ENCODE results near the gene CBR1.
A peak's percentile ranks its signal among the peaks of the same experiment; 100 is the strongest.
"Not testable (repeated sequence)": the region's sequence is repeated elsewhere in the genome, so short reads cannot be mapped to it uniquely, and the experiment has no call there.

CBR1 gene

DNA sequence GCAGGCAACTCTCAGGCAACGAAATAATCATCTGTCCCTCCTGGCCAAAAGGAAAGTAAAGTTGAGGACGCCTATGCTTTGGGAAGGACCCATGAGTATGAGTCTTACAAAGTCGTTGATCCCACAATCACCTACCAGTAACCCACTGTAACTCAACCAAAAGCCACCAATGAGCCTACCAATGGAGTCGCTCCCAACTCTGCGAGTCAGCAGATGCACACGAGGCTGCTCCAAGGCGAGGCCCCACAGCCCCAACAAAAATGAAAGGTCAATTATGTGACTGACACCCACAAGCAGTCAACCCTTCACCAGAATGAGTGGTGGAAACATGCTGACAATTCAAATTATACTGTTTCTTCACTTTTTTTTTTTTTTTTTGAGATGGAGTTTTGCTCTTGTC is 21.5 kb upstream of the CBR1 start:
- DNase-seq (ENCODE audit: low read depth): no peak

DNA sequence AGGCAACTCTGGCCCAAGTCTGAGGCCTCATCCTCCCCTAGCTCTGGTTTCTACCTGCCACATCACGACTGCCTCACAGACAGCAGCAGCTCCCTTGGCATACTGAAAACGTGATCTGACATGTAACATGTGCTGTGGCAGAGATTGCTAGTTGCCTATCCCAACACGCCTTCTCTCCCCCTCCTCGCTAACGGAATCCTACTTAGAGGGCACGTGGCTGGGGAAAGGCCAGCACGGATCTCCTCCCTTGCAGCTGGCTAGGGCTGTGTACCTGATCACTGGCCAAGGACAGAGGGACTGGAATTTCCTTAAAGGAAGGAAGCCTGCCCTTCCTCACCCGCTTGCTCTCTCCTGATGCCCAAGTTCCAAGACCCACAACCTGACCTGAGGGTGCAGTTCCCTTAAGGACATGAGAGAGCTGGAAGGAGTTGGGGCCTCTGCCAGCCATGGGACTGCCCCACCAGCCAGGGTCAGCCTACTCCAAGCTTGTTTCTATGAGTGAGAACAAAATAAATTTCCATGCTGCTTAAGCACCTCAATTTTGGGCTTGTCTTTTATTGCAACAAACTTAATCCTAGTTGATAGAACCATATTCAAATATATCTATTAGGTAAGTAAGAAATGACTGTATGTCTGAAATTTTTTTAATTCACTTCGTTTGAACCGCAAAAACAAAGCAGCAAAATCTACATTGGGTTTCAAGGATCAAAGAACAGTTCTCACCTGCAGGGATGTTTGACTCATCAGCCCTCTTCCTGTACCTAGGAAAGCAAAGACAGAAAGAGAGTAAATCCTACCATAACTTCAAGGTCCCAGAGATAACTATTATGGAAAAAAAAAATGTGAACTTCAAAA is 16.7 kb upstream of the CBR1 start:
- no peak for DNase-seq (ENCODE audit: low read depth)

DNA sequence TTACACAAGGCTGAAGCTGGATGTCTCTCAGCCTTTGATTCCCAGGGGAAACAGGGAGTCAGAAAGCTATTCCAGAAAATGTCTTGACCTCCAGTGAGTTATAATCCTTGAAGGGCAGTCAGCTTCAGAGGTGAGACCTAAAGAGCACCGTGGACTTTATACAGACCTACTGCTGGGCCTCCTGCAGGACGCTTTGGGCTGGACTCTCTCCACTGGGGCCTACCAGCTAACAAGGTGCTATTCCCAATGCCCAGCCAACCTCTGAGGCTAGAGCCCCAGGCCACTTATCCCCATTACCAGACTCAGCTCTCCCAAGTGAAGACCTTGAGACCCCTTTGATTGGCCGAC is 16.1 kb upstream of the CBR1 start:
- no peak for DNase-seq (ENCODE audit: low read depth)

DNA sequence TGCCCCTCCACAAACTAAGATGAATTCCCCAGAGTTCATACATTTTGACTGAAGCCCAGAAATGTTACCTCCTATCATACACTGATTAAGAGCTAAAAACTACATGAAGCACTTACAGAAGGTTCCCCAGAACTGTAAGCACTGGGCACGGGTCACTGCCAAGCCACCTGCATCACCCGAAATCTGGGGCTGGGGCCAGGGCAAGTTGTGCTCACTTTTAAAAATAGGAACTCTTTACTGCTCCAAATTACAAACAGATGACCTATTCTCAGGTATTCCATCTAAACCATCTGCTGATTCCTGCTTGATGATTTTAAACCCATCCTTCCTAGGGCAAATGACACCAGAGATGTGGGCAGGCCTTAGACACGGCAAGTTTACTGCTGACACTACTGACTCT is 14.3 kb upstream of the CBR1 start:
- DNase-seq (ENCODE audit: low read depth): no peak

DNA sequence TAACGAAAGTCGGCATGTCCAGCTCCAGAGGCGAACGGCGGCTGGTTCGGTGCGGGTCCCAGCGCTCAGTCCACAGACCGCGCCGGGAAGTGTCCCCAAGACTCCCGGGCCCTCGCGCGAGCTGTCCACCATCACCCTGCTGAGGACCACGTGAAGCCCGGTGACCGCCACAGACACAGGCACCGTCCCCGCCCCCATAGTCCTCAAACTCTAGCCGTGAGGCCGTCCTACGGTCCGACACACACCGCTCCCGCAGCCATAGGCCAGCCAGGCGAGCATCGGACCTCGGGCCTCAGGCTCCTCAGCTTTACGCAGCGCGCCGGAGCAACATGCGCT is 10.0 kb upstream of the CBR1 start:
- peak; percentile 32 for DNase-seq (ENCODE audit: low read depth)

DNA sequence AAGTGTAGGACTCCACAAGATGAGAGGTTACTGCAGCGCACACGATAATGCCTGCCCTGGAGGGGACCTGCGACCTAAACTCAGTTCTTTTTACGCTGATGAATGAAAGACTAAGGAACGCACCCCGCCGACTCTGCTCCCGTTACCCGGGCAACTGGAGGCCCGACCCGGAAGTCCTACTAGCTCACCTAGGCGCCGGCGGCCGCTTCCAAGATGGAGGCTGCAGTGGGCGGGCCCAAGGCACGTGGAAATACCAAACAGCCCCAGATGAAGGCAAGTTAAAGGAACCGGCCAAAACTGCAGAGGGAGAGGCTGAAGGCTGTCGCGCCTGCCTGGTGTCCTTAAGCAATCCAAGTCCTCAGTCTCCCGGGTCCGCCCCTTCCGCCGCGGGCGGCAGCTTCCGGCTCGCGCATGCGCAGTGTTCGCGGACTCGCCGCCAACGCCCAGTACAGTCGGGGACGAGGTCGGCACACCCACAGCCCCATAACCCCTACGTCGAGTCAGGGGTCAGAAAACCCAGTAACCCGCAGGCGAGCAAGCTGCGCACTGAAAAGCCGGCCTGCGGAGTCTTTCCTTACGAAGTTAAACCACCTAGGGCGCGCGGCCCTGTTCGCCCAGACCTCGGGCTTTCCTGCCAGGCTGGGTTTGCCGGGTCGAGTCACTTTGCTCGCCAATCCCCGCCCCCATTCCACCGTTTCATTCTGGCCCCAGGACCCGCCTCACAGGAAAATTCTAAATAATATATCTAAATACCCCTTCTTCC is 9.5 kb upstream of the CBR1 start, which contains the start of gene SETD4:
TSS of gene SETD4 (minus strand) at position 368 of the 763 bp plus-strand sequence. CDS start 1,638 bp downstream, outside the sequence.
- peak; percentile 97 for DNase-seq (ENCODE audit: low read depth)

DNA sequence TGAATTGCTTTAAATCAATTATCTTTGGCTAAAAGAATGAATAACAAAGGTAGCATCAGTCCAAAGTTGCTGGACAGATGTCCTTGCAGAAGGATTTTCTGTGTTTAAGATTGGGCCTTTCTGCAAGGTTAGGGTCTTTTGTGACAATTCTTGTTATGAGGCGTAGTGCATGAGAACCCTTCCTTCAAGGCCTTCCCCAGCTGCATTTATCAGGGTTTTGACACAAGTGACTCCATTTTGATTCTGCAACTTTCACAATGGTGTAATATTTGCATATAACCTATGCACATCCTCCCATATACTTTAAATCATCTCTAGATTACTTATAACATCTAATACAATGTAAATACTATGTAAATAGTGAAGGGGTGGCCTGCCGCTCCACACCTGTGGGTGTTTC is 8.4 kb upstream of the CBR1 start:
- no peak for DNase-seq (ENCODE audit: low read depth)

DNA sequence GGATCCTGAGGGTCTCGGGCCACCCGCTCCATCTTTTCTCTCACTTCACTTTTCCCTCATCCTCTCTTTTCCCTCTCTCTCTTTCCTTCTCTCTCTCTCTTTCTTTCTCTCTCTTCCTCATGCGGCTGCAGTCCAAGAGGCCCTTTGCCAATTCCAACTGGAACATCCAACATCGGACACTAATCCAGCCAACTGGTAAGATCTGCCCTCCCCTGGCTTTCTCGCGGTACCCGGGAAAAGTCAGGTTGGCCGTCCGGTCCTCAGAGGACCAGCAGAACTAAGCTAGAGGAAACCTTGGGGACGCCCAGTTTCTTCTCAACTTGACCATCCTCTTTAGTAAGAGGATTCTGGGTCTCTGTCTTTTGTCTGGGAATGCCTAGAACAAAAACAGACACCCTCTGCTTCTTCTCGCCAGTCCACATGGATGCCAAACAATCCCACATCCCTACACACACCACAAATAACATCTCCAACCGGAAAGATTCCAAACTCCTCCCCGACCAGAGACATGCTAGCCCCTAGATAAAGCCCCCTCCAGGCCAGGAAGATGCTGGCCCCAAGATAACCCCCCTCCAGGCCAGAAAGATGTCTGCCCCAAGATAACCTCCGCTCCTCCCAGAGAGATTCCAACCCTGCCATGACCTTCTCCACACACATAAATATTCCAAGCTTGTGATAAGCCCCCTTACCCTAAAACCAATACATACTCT is 6.3 kb upstream of the CBR1 start:
- no peak for DNase-seq (ENCODE audit: low read depth)

DNA sequence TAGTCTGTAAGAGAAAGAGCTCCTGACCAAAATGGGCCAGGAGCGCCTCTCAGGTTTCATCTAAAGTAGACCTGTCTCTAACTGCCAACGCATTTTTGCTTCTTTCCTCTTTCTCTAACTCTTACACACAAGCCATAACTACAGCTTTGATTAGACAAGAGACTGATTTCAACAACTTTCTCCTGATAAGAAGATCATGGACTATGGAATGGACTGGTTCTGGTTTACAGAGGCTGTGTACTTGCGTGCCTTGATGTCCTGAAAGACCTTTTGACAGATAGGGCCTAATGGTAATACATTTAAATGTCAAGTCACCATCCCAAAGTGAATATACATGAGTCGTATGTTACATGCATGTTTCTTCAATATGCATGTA is 5.8 kb upstream of the CBR1 start:
- DNase-seq (ENCODE audit: low read depth): no peak

DNA sequence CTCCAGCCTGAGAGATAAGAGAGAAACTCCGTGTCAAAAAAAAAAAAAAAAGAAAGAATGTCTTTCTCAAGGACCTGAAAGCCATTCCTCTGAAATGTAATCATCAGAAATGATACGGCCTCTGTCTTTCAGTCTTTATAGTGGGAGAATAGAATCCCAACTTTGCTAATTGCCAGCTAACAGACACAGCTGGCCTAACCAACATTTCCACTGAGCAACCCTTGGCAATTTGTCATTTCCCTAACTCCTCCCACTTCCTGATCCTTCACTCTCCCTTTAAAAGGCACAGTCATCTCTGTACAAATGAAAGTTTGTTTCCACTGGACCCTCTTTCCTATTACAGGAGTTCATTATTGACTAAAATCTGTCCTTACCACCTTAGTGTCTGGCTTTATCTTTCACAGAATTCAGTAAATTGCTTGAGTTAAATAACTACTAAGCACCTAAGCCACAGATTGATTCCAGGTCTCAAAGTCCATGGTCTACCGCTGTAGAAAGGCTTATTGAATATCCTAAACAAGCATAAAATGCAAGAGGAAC is 4.3 kb upstream of the CBR1 start:
- DNase-seq (ENCODE audit: low read depth): no peak

DNA sequence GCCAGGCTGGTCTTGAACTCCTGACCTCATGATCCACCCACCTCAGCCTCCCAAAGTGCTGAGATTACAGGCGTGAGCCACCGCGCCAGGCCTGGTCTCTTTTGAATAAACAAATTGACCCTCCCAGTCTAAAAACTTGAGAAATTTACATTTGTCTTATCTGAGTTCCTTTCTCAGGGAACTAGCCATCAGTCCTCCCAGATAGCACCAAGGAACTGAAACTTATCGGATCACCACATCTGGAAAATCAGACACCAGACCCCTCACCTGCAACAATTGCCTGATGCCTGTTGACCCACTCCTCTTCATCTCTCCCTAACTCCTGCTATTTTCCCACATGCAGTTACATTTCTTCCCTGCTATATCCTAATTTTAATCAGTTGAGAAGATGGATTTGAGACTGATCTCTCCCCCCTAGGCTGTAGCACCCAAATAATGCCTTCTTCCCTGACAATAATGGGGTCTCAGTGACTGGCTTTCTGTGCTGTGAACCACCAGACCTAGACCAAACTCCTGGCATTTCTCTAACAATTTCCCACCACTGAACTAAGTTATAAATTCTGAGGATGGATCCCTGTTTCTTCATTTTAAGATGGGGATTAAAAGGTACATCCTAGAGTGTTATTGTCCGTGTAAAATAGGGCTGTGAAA is 951 bp upstream of the CBR1 start:
- DNase-seq (ENCODE audit: low read depth): no peak

DNA sequence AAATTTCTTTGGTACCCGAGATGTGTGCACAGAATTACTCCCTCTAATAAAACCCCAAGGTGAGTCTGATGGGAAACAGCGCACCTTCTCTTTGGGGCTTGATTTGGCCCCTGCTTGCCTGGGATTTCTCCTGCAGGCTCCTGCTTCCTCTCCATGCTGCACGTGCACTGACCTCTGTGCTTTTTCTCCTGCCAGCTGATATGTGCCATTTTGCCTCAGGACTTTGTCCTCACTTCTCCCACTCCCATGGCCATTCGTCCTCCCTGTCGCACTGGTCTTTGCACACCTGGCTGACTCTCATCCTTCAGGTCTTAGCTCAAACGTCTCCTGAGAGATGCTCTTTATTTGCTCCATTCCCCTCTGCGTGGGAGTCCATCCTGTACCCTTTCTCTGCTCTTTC is 1.2 kb downstream of the CBR1 start:
- DNase-seq (ENCODE audit: low read depth): no peak

DNA sequence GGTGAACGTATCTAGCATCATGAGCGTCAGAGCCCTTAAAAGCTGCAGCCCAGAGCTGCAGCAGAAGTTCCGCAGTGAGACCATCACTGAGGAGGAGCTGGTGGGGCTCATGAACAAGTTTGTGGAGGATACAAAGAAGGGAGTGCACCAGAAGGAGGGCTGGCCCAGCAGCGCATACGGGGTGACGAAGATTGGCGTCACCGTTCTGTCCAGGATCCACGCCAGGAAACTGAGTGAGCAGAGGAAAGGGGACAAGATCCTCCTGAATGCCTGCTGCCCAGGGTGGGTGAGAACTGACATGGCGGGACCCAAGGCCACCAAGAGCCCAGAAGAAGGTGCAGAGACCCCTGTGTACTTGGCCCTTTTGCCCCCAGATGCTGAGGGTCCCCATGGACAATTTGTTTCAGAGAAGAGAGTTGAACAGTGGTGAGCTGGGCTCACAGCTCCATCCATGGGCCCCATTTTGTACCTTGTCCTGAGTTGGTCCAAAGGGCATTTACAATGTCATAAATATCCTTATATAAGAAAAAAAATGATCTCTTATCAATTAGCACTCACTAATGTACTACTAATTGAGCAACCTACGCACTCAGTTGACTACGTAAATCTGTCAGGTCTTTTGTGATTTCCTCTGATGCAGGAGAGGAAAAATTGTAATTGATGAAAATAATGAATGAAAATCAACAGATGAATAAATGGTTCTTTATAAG is 2.8 kb downstream of the CBR1 start:
- no peak for DNase-seq (ENCODE audit: low read depth)

DNA sequence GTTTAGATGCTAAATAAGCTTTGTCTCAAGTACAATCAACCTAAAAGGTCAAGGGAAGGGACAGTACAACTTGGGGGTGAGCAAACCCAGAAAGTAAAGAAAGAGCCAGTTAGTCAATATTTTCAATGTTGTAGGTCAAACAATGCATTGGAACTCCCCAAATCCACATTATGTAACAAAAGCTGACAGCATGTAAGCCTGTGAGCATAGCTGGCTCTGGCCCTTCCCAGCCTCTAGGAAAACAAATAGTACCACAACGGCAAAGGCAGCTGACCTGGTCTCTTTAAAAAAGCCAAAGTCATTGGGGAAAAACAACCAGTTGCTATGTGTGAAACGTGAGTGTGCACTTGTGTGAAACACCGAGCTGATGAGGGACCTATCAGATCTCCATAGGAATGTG is 3.4 kb downstream of the CBR1 start:
- DNase-seq (ENCODE audit: low read depth): no peak

DNA sequence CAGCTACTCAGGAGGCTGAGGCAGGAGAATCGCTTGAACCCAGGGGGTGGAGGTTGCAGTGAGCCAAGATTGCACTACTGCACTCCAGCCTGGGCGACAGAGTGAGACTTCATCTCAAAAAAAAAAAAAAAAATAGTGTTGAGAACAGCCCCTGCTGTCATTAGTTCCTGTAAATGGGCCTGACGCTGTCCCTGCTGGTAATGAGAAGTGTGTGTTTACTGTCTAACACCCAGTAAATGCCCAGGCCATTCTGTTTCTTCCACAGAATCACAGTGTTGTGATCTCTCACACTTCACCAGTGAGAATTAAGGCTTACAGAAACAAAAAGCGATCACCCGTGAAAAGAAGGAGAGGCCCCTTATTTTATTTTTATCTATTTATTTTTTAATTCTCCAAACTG is 4.1 kb downstream of the CBR1 start:
- DNase-seq (ENCODE audit: low read depth): not testable (repeated sequence)

DNA sequence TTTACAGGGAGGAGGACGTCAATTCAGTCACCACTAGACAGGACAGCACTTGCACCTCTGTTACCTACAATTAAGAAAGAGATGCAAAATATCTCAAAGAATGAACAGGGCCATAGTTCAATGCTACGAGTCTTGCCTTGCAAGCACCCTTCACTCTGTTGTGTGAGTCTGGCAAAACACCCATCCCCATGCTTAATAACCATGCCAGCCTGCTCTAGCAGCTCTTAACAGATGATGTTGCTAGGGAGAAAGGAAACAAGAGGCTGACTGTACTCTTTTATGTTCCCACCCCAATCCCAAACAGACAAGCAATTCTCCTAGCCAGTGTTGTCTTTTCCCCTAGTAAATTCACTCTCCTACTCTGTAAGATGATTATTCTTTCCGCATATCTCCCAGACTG is 5.3 kb downstream of the CBR1 start:
- no peak for DNase-seq (ENCODE audit: low read depth)

DNA sequence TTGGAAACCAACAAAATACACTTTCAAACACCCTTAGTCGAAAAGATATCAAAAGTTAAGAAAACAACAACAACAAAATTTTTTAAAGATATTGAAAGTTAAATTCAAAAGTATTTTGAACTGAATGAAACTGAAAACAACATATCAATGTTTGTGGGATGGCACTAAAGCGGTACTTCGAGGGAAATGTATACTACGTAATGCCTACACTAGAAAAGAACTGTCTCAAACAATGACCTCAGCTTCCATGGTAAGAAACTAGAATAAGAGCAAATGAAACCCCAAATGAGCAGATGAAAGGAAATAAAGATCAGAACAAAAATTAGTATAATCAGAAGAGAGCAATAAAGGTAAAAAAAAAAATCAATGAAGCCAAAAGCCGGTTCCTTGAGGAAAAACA is 6.1 kb downstream of the CBR1 start:
- DNase-seq (ENCODE audit: low read depth): no peak

DNA sequence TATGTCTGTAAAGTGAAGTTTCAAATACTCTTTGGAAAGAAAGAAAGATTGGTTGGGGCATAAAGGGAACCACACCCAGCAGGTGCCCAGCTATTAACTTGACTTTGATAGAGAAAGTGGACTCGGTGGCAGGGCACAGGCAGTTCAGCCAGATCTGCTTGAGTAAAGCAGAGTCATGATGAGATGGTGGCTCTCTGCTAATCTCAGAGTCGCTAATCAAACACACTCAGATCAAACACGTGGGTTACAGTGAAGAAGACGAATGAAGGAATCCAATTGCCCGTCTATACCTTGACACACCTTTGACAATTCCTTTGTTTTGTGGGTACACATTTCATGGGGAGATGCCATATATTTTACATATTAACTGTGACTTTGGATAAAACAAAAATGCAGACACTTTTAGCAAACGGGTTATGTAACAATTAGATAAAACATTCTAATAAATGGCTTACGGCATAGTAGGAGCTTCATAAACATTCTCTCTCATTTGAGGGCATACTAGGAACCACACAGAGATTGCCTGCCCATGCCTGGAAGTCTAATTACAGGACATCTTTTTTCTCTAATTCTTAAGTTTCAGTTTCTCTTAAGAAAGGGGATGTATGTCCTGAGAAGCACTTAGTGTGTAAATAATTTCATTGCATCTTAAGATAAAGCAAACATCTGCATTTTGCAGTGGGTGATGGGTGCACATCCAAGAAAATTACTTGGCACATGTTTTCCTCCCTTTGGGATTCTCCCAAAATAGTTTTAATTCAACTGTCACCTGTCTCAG is 7.2 kb downstream of the CBR1 start:
- no peak for DNase-seq (ENCODE audit: low read depth)

DNA sequence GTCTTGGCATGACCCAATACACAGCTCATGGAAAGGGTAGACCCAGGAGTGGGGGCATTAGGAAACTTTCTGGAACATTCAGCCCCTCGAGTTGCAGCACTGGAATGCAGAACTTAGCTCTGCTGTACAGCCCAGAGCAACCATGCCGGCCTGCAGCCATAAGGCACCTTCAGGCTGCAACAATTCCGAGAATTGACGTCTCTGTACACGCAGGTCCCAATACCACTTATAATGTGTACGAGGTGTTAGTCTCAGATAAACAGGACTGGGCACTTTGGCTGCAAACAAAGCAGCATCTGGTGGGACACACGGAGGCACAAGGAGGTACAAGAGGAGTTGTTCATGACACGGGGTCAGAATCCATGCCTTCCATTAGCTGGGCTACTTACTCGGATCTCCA is 7.9 kb downstream of the CBR1 start:
- DNase-seq (ENCODE audit: low read depth): no peak

DNA sequence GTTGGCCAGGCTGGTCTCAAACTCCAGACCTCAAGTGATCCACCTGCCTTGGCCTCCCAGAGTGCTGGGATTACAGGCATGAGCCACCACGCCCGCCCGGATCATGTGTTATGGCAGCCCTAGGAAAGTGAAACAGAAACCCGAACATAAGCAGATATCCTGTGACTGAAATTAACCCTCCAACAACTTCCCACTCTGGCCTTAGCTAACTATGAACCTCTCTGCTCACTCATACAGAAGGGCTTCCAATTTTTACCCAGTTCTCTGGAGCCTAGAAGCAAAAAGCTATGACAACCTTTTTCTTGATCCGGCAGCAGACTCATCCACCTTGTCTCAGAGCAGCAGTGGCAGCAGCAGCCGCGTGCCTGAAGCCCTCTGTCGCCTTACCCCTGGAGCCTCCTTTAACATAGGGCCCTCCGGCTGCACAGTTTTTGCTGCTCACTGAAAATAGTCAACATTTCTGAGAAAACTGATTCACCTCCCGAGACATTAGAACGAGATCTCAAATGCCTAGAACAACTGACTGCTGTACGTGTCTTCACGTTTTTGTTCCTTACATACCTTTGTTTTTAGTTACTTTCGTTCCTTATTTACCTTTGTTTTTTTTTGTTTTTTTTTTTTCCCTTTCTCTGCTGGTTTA is 9.3 kb downstream of the CBR1 start:
- DNase-seq (ENCODE audit: low read depth): no peak

Measured in CMK (cell line).